Measurements from ENCODE around the gene ROCK1. TPM values are rescaled to one million over a fixed set of nuclear protein-coding genes. Genes with fewer than 3 reads are reported as not detected.
"Not testable (repeated sequence)": the region's sequence is repeated elsewhere in the genome, so short reads cannot be mapped to it uniquely, and the experiment has no call there.

The ROCK1 gene
- total RNA-seq, result 128 TPM
- polyA plus RNA-seq, result 34.2 TPM

GRCh38 chr18:21111346-21112139, at the start of gene ROCK1:
Gene ROCK1, minus strand, starts transcription at chr18:21111813. Its CDS starts 903 bp downstream, at chr18:21110910.
- peak; percentile 82 for DNase-seq (ENCODE audit: extremely low spot score)
- WGBS, result under 1% methylated on average over 80 of the region's 80 CpGs
- H3K4me1 ChIP-seq (ENCODE audit: insufficient read depth), result peaks cover 3% of the 10 kb centered on the region
- H3K27ac ChIP-seq (ENCODE audit: low read depth), result peak within 1 kb of the TSS; percentile 98
- peak within 1 kb of the TSS; percentile 93 for H3K4me3 ChIP-seq (ENCODE audit: low read depth, low read length)
- H3K36me3 ChIP-seq (ENCODE audit: insufficient read depth), result no peaks in the 10 kb centered on the region

DNA sequence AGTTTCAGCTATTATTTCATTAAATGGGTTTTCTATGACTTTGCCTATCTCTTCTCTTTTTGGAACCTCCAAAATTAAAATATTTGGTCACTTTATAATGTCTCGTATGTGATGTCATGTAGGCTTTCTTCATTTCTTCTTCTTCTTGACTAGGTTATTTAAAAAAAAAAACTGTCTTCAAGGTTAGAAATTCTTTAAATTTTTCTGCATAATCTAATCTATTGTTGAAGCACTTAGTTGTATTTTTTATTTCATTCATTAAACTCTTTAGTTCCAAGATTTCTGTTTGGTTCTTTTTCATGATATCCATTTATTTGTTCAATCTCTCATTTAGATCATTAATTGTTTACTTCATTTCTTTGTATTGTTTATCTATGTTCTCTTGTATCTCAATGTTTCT, 43.8 kb upstream of the ROCK1 start:
- no peaks in the 10 kb centered on the region for H3K4me1 ChIP-seq (ENCODE audit: insufficient read depth)
- DNase-seq (ENCODE audit: extremely low spot score), result no peak
- H3K36me3 ChIP-seq (ENCODE audit: insufficient read depth), result no peaks in the 10 kb centered on the region
- no peak overlapping the region for H3K4me3 ChIP-seq (ENCODE audit: low read depth, low read length)
- WGBS, result 95% methylated on average over 1 of the region's 1 CpG
- no peak overlapping the region for H3K27ac ChIP-seq (ENCODE audit: low read depth)

DNA sequence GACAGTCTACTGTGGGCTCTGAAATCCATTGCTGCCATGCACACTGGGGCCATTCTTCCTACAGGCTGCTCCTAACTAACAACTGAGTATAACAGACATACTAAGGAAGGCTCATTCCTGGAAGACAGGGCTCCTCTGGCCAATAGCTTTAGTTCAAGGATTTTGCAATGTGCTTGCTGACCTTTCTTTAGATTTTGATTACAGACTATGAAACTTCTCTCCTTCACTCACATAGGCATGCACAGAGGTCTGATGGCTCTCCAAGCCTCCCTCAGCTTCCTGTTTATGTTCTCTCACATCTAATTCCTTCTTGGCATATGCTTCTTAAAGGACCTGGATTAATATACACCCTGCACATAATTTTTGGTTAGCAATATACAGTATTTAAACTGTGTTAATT, 34.4 kb upstream of the ROCK1 start:
- DNase-seq (ENCODE audit: extremely low spot score), result no peak
- Histone ChIP-seq H3K4me1 (ENCODE audit: insufficient read depth) (no peaks in the 10 kb centered on the region), H3K4me3 (ENCODE audit: low read depth, low read length) (no peak overlapping the region), H3K36me3 (ENCODE audit: insufficient read depth) (no peaks in the 10 kb centered on the region), H3K27ac (ENCODE audit: low read depth) (no peak overlapping the region)

GRCh38 chr18:21145371-21145770, 33.8 kb upstream of the ROCK1 start:
- H3K27ac ChIP-seq (ENCODE audit: low read depth), result no peak overlapping the region
- no peak for DNase-seq (ENCODE audit: extremely low spot score)
- 84% methylated on average over 1 of the region's 1 CpG for whole genome bisulfite sequencing
- H3K4me3 ChIP-seq (ENCODE audit: low read depth, low read length), result no peak overlapping the region
- H3K4me1 ChIP-seq (ENCODE audit: insufficient read depth), result no peaks in the 10 kb centered on the region
- no peaks in the 10 kb centered on the region for H3K36me3 ChIP-seq (ENCODE audit: insufficient read depth)

GRCh38 chr18:21141668-21142422, 30.2 kb upstream of the ROCK1 start:
- 36% methylated on average over 5 of the region's 5 CpGs for WGBS
- no peaks in the 10 kb centered on the region for H3K4me1 ChIP-seq (ENCODE audit: insufficient read depth)
- no peak for DNase-seq (ENCODE audit: extremely low spot score)
- H3K4me3 ChIP-seq (ENCODE audit: low read depth, low read length), result no peak overlapping the region
- no peaks in the 10 kb centered on the region for H3K36me3 ChIP-seq (ENCODE audit: insufficient read depth)
- no peak overlapping the region for H3K27ac ChIP-seq (ENCODE audit: low read depth)

DNA sequence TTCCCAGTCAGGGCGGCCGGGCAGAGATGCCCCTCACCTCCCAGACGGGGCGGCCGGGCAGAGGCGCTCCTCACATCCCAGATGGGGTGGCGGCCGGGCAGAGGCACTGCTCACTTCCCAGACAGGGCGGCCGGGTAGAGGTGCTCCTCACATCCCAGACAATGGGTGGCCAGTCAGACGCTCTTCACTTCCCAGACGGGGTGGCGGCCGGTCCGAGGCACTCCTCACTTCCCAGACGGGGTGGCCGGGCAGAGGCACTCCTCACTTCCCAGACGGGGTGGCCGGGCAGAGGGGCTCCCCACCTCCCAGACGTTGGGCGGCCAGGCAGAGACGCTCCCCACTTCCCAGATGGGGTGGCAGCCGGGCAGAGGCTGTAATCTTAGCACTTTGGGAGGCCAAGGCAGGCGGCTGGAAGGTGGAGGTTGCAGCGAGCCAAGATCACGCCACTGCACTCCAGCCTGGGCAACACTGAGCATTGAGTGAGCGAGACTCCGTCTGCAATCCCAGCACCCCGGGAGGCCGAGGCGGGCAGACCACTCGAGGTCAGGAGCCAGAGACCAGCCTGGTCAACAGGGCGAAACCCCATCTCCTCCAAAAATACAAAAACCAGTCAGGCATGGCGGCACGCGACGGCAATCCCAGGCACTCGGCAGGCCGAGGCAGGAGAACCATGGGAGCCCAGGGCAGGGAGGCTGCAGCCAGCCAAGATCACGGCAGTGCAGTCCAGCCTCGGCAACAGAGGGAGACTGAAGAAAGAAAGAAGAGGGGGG, 26.3 kb upstream of the ROCK1 start:
- H3K27ac ChIP-seq (ENCODE audit: low read depth); H3K4me3 ChIP-seq (ENCODE audit: low read depth, low read length); DNase-seq (ENCODE audit: extremely low spot score); H3K36me3 ChIP-seq (ENCODE audit: insufficient read depth); H3K4me1 ChIP-seq (ENCODE audit: insufficient read depth): not testable (repeated sequence)
- 96% methylated on average over 41 of the region's 41 CpGs for WGBS

DNA sequence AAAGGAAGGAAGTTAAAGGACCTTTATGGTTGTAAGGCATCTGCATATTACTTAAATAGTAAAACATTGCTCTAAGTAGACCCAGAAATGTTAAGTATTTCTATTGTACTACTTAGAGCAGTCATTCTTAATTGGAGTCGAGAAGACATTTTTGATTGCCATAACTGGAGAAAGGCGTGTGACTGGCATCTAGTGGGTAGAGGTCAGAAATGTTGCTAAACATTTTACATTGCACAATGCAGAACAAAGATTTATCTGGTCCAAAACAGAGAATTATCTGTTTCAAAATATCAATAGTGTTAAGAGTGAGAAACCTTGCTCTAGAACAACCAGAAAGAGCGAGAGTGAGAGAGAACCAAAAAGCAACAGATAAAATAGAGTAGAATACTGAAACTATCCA, 23.3 kb upstream of the ROCK1 start:
- DNase-seq (ENCODE audit: extremely low spot score), result no peak
- Histone ChIP-seq H3K4me3 (ENCODE audit: low read depth, low read length) (no peak overlapping the region), H3K4me1 (ENCODE audit: insufficient read depth) (no peaks in the 10 kb centered on the region), H3K27ac (ENCODE audit: low read depth) (no peak overlapping the region), H3K36me3 (ENCODE audit: insufficient read depth) (no peaks in the 10 kb centered on the region)
- 80% methylated on average over 3 of the region's 3 CpGs for WGBS

- H3K4me3 ChIP-seq (ENCODE audit: low read depth, low read length), result no peak overlapping the region
- 96% methylated on average over 27 of the region's 27 CpGs for WGBS
Measured at GRCh38 chr18:21132398-21132918, 20.8 kb upstream of the ROCK1 start.

DNA sequence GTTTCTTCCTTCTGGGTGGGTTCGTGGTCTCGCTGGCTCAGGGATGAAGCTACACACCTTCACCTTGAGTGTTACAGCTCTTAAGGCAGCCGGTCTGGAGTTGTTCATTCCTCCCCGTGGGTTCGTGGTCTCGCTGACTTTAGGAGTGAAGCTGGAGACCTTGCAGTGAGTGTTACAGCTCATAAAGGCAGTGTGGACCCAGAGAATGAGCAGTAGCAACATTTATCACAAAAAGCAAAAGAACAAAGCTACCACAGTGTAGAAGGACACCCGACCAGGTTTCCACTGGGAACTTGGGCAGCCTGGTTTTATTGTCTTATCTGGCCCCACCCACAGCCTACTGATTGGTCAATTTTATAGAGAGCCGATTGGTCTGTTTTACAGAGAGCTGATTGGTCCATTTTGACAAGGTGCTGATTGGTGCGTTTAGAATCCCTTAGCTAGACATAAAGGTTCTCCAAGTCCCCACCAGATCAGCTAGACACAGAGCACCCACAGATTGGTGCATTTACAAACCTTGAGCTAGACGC, 20.1 kb upstream of the ROCK1 start:
- DNase-seq (ENCODE audit: extremely low spot score), result no peak
- Histone ChIP-seq H3K4me3 (ENCODE audit: low read depth, low read length) (no peak overlapping the region), H3K27ac (ENCODE audit: low read depth) (no peak overlapping the region), H3K36me3 (ENCODE audit: insufficient read depth) (no peaks in the 10 kb centered on the region), H3K4me1 (ENCODE audit: insufficient read depth) (no peaks in the 10 kb centered on the region)
- 94% methylated on average over 10 of the region's 10 CpGs for WGBS

More at GRCh38 chr18:21132398-21132918, 20.8 kb upstream of the ROCK1 start:
- Histone ChIP-seq H3K27ac (ENCODE audit: low read depth) (no peak overlapping the region), H3K4me1 (ENCODE audit: insufficient read depth) (no peaks in the 10 kb centered on the region), H3K36me3 (ENCODE audit: insufficient read depth) (no peaks in the 10 kb centered on the region)
- no peak for DNase-seq (ENCODE audit: extremely low spot score)

DNA sequence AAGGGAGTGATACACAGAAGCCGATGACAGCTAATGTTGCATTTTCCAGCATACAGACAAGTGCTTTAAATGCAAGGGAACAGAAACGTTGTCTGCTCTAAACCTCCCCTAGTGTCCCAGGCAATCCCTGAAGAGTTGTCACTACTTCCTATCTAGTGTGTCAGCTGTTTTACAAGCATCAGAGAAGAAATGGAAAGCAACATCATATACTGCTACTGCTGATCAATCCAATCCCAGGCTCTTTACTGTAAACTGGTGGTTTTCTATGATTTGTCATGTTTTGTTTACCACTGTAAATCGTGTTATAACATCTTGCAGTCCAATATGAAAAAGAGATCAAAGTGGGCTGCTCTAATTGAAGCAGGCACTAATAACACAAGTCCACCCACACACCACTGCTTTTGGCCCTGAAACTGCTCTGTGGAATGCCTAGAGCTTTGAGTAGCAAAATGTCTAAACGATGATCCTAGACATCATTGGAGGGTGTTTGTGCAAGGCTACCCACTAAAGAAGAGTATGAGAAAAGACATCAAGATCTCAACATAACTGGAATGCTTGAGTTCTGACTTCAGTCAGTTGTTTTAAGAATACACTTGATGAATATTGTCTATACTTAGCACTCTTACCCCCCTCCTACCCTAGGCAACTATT, 18.1 kb upstream of the ROCK1 start:
- WGBS, result 41% methylated on average over 4 of the region's 4 CpGs
- no peak for DNase-seq (ENCODE audit: extremely low spot score)

GRCh38 chr18:21123290-21123926, 11.8 kb upstream of the ROCK1 start:
- Histone ChIP-seq H3K27ac (ENCODE audit: low read depth) (no peak overlapping the region), H3K4me3 (ENCODE audit: low read depth, low read length) (no peak overlapping the region), H3K36me3 (ENCODE audit: insufficient read depth) (no peaks in the 10 kb centered on the region), H3K4me1 (ENCODE audit: insufficient read depth) (no peaks in the 10 kb centered on the region)
- DNase-seq (ENCODE audit: extremely low spot score), result no peak
- WGBS, result 89% methylated on average over 5 of the region's 5 CpGs

More for the DNA sequence above, 18.1 kb upstream of the ROCK1 start:
- Histone ChIP-seq H3K4me3 (ENCODE audit: low read depth, low read length) (no peak overlapping the region), H3K36me3 (ENCODE audit: insufficient read depth) (no peaks in the 10 kb centered on the region), H3K4me1 (ENCODE audit: insufficient read depth) (no peaks in the 10 kb centered on the region), H3K27ac (ENCODE audit: low read depth) (no peak overlapping the region)

- Histone ChIP-seq H3K36me3 (ENCODE audit: insufficient read depth) (no peaks in the 10 kb centered on the region), H3K4me1 (ENCODE audit: insufficient read depth) (no peaks in the 10 kb centered on the region), H3K4me3 (ENCODE audit: low read depth, low read length) (no peak overlapping the region), H3K27ac (ENCODE audit: low read depth) (no peak overlapping the region)
- DNase-seq (ENCODE audit: extremely low spot score), result no peak
Measured at GRCh38 chr18:21118806-21119205, 7.2 kb upstream of the ROCK1 start.
